ENCODE measurements around the gene WDR64. TPM values are rescaled to one million over a fixed set of nuclear protein-coding genes. Genes with fewer than 3 reads are reported as not detected.

Gene WDR64
- total RNA-seq, 1 experiment from 2014 or later = not detected

DNA sequence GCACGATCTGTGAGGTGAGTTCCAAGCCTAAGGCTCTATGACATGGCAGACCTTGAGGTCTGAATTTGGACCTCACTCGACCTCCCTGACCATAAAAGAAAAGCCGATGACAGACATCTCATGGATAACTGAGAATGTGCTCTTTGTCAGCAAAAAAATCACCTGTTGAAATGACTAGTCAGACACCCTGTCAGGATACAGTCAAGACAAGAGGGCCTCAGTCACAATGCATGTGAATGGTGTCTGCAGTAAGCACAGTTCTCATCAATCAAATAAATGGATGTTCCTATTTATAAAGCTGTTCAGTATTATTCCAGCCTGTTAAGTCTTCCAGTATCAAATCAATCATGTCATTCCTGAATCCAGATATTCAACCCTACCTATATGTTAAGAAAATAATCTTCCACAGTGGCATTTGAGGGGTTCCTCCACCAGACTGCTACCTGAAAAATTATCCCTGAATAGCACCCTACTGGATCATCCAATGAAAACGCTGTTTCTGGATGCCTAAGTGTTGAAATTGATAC, 167.3 kb downstream of the WDR64 start:
- Histone ChIP-seq H3K9me2 (replicated peaks; ENCODE audit: low read length) (no peaks in the 10 kb centered on the region), H3K27ac (ENCODE audit: low read length) (no peak overlapping the region), H3K4me2 (ENCODE audit: low read length) (no peak overlapping the region), H3K9me3 (ENCODE audit: low read length) (no peaks in the 10 kb centered on the region), H3K4me1 (ENCODE audit: insufficient read depth, low read length) (peaks cover 34% of the 10 kb centered on the region), H3K79me2 (ENCODE audit: low read length) (no peaks in the 10 kb centered on the region), H3K36me3 (ENCODE audit: low read depth, low read length) (no peaks in the 10 kb centered on the region), H4K20me1 (ENCODE audit: low read length) (no peaks in the 10 kb centered on the region), H2AFZ (ENCODE audit: low read length) (no peak overlapping the region), H3K4me3 (ENCODE audit: low read length) (no peak overlapping the region), H3K27me3 (ENCODE audit: low read length) (no peaks in the 10 kb centered on the region), H3K9ac (ENCODE audit: low read length) (no peak overlapping the region), H3F3A (ENCODE audit: low read length, unreplicated experiment) (no peaks in the 10 kb centered on the region)
- POLR2A ChIA-PET (ENCODE audit: unreplicated experiment) = interaction anchor here (0.6 kb wide), 1 partner anchor 207 kb away, joined by 5 read pairs; no protein-coding TSS in a partner anchor
- no peak for ATAC-seq
- no TSS peak for BruUV-seq (replicated peaks)
- TF ChIP-seq, protein P1, sequence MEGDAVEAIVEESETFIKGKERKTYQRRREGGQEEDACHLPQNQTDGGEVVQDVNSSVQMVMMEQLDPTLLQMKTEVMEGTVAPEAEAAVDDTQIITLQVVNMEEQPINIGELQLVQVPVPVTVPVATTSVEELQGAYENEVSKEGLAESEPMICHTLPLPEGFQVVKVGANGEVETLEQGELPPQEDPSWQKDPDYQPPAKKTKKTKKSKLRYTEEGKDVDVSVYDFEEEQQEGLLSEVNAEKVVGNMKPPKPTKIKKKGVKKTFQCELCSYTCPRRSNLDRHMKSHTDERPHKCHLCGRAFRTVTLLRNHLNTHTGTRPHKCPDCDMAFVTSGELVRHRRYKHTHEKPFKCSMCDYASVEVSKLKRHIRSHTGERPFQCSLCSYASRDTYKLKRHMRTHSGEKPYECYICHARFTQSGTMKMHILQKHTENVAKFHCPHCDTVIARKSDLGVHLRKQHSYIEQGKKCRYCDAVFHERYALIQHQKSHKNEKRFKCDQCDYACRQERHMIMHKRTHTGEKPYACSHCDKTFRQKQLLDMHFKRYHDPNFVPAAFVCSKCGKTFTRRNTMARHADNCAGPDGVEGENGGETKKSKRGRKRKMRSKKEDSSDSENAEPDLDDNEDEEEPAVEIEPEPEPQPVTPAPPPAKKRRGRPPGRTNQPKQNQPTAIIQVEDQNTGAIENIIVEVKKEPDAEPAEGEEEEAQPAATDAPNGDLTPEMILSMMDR (conservative IDR thresholded peaks at IDR 0.05; ENCODE audit: low read depth, low read length) = no peak
- intact Hi-C loops (cut with micrococcal nuclease) = loop anchor here (5.0 kb wide), 1 partner anchor 57 kb away; no protein-coding TSS in a partner anchor
- no peak for DNase-seq
- CTCF ChIA-PET = no interaction called here

DNA sequence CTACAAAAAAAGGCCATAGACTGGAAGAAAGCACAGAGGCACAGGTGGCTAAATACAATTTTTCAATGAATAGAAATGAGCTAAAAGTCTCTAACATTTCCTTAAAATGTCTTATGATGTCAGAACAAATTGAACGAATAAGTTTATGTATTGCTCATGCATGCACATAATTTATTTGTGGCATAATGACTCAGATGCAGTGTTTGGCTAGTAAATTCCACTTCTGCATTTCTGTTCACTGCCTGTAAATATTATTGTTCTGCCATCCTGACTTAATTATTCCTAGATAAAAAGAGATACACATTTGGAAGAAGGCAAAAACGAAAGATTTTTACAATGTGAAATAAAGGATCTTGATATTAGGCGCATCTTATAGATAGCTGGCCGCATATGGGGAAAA, 169.3 kb downstream of the WDR64 start:
- ATAC-seq = peak; percentile 70
- ChIA-PET POLR2A (ENCODE audit: unreplicated experiment) (interaction anchor here (0.6 kb wide), 1 partner anchor 301 kb away, joined by 4 read pairs; no protein-coding TSS in a partner anchor), CTCF (no interaction called here)
- Histone ChIP-seq H3K9me3 (ENCODE audit: low read length) (no peaks in the 10 kb centered on the region), H3K9ac (ENCODE audit: low read length) (no peak overlapping the region), H2AFZ (ENCODE audit: low read length) (no peak overlapping the region), H3F3A (ENCODE audit: low read length, unreplicated experiment) (no peaks in the 10 kb centered on the region), H3K27ac (ENCODE audit: low read length) (no peak overlapping the region), H3K9me2 (replicated peaks; ENCODE audit: low read length) (no peaks in the 10 kb centered on the region), H3K4me3 (ENCODE audit: low read length) (no peak overlapping the region), H3K27me3 (ENCODE audit: low read length) (no peaks in the 10 kb centered on the region), H3K4me1 (ENCODE audit: insufficient read depth, low read length) (peaks cover 34% of the 10 kb centered on the region), H3K4me2 (ENCODE audit: low read length) (peak overlapping the region; percentile 14), H3K79me2 (ENCODE audit: low read length) (no peaks in the 10 kb centered on the region), H3K36me3 (ENCODE audit: low read depth, low read length) (no peaks in the 10 kb centered on the region), H4K20me1 (ENCODE audit: low read length) (no peaks in the 10 kb centered on the region)
- TF ChIP-seq, protein P1 (conservative IDR thresholded peaks at IDR 0.05; ENCODE audit: low read depth, low read length) = no peak
- no peak for TF ChIP-seq EZH2phosphoT487 (IDR thresholded peaks at IDR 0.05; ENCODE audit: borderline replicate concordance, low read length)
- no peak for TF ChIP-seq EZH2 (IDR thresholded peaks at IDR 0.05; ENCODE audit: low read length, unreplicated experiment)
- DNase-seq = peak; percentile 81
- intact Hi-C loops (cut with micrococcal nuclease) = loop anchor here (1.0 to 10.0 kb wide), 3 partner anchors 71 to 397 kb away; no protein-coding TSS in a partner anchor
- BruUV-seq (replicated peaks) = no TSS peak

DNA sequence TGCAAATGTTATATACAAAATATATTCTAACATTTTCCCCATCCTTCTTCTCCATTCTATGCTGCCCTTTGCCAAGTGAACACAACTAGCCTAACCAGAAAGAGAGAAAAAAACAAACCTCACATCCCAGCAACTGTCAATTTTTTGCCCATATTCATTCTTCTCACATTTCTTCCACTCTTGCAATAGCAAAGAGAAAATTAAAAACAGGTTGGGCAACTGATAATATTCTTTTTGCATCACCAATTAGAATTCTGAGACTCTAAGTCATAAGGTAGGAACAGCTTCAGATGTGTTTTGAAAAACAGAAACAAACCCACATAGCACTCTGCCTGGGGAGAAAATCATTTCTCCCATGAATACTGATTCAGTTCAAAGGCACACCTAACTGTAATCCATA, 170.8 kb downstream of the WDR64 start:
- Histone ChIP-seq H3K9me2 (replicated peaks; ENCODE audit: low read length) (no peaks in the 10 kb centered on the region), H4K20me1 (ENCODE audit: low read length) (no peaks in the 10 kb centered on the region), H3F3A (ENCODE audit: low read length, unreplicated experiment) (no peaks in the 10 kb centered on the region), H3K4me3 (ENCODE audit: low read length) (no peak overlapping the region), H3K4me2 (ENCODE audit: low read length) (no peak overlapping the region), H3K9ac (ENCODE audit: low read length) (no peak overlapping the region), H3K4me1 (ENCODE audit: insufficient read depth, low read length) (peaks cover 20% of the 10 kb centered on the region), H3K27ac (ENCODE audit: low read length) (no peak overlapping the region), H2AFZ (ENCODE audit: low read length) (no peak overlapping the region), H3K27me3 (ENCODE audit: low read length) (no peaks in the 10 kb centered on the region), H3K36me3 (ENCODE audit: low read depth, low read length) (no peaks in the 10 kb centered on the region), H3K79me2 (ENCODE audit: low read length) (no peaks in the 10 kb centered on the region), H3K9me3 (ENCODE audit: low read length) (no peaks in the 10 kb centered on the region)
- ChIA-PET POLR2A (ENCODE audit: unreplicated experiment) (no interaction called here), CTCF (no interaction called here)
- ATAC-seq (no peak), DNase-seq (no peak)
- intact Hi-C loops (cut with micrococcal nuclease) = loop anchor here (10.0 kb wide), 1 partner anchor 398 kb away; no protein-coding TSS in a partner anchor
- BruUV-seq (replicated peaks) = no TSS peak
- TF ChIP-seq, protein P1 (conservative IDR thresholded peaks at IDR 0.05; ENCODE audit: low read depth, low read length) = no peak
- TF ChIP-seq EZH2 (IDR thresholded peaks at IDR 0.05; ENCODE audit: low read length, unreplicated experiment) (no peak), EZH2phosphoT487 (IDR thresholded peaks at IDR 0.05; ENCODE audit: borderline replicate concordance, low read length) (no peak)
